Neural cell (in vitro differentiated cells): ENCODE results near the gene MUC6. TPM values are rescaled to one million over a fixed set of nuclear protein-coding genes. Genes with fewer than 3 reads are reported as not detected.

Source experiments
- H2AFZ ChIP-seq: fragments of 200-600, 300-800 bp; sonication (generic), shearing (Covaris generic); 2 replicates; pipeline ENCODE4 v1.6.0; 2014; ENCODE audit warnings: low read depth, mild to moderate bottlenecking, antibody characterized with exemption, low read length, moderate library complexity
- H3F3A ChIP-seq: fragments of 200-600 bp; shearing (Covaris generic); 2 replicates; pipeline ENCODE4 v1.6.1; 2016; ENCODE audit warnings: mild to moderate bottlenecking, moderate library complexity, mixed read lengths, antibody characterized with exemption, low read length; ENCODE audit not compliant: insufficient read depth, poor library complexity, severe bottlenecking
- H3K27ac ChIP-seq: fragments of 200-600, 300-800 bp; sonication (generic), shearing (Covaris generic); 2 replicates; pipeline ENCODE4 v1.5.1; 2014; ENCODE audit warnings: mild to moderate bottlenecking, low read length, moderate library complexity
- H3K27me3 ChIP-seq: fragments of 300-800, 200-600 bp; sonication (generic), shearing (Covaris generic); 2 replicates; pipeline ENCODE4 v1.6.0; 2014; ENCODE audit warnings: mild to moderate bottlenecking, low read depth, low read length, moderate library complexity; ENCODE audit not compliant: insufficient read depth
- H3K36me3 ChIP-seq: fragments of 300-800, 200-600 bp; sonication (generic), shearing (Covaris generic); 2 replicates; pipeline ENCODE4 v1.5.1; 2014; ENCODE audit warnings: mild to moderate bottlenecking, antibody characterized with exemption, low read length, moderate library complexity; ENCODE audit not compliant: insufficient read depth
- H3K4me2 ChIP-seq: fragments of 300-800, 200-600 bp; sonication (generic), shearing (Covaris generic); 2 replicates; pipeline ENCODE4 v1.6.0; 2014; ENCODE audit warnings: mild to moderate bottlenecking, low read length
- H3K4me3 ChIP-seq: fragments of 300-800, 200-600 bp; sonication (generic), shearing (Covaris generic); 2 replicates; pipeline ENCODE4 v1.5.1; 2014; ENCODE audit warnings: mild to moderate bottlenecking, low read length, moderate library complexity
- H3K79me2 ChIP-seq: fragments of 200-600 bp; shearing (Covaris generic); replicated peaks from 2 replicates; pipeline ENCODE4 v1.6.0; 2014; ENCODE audit warnings: mild to moderate bottlenecking, low read length, moderate library complexity; ENCODE audit not compliant: insufficient read depth
- H3K9ac ChIP-seq: fragments of 300-800, 200-600 bp; sonication (generic), shearing (Covaris generic); 2 replicates; pipeline ENCODE4 v1.6.1; 2016; ENCODE audit warnings: mild to moderate bottlenecking, low read length, mixed read lengths
- H3K9me2 ChIP-seq: fragments of 200-600 bp; shearing (Covaris generic); 2 replicates; pipeline ENCODE4 v1.6.1; 2016; ENCODE audit warnings: mild to moderate bottlenecking, low read length, mixed read lengths; ENCODE audit not compliant: insufficient read depth
- H3K9me3 ChIP-seq: fragments of 200-600, 300-800 bp; sonication (generic), shearing (Covaris generic); 2 replicates; pipeline ENCODE4 v1.6.1; 2016; ENCODE audit warnings: mild to moderate bottlenecking, mixed run types, low read length, moderate library complexity, mixed read lengths
- H4K20me1 ChIP-seq: fragments of 200-600 bp; shearing (Covaris generic); 2 replicates; pipeline ENCODE4 v1.6.1; 2016; ENCODE audit warnings: mild to moderate bottlenecking, mixed run types; ENCODE audit not compliant: insufficient read depth
- EP300 ChIP-seq: fragments of 450-650 bp; conservative IDR thresholded peaks from 2 replicates; pipeline ENCODE4 v1.6.1; 2014; ENCODE audit warnings: antibody characterized with exemption, mild to moderate bottlenecking, moderate library complexity; ENCODE audit not compliant: poor library complexity, severe bottlenecking
- EZH2 ChIP-seq: fragments of 200-600, 300-800 bp; shearing (Covaris generic), sonication (generic); IDR thresholded peaks from 2 replicates; pipeline ENCODE4 v1.6.1; 2014; ENCODE audit warnings: antibody characterized with exemption, low read length, borderline replicate concordance, mild to moderate bottlenecking; ENCODE audit not compliant: insufficient read depth, poor library complexity, severe bottlenecking
- MXI1 ChIP-seq: fragments of 450-650 bp; conservative IDR thresholded peaks from 2 replicates; pipeline ENCODE4 v1.6.1; 2014; ENCODE audit warnings: antibody characterized with exemption, mild to moderate bottlenecking; ENCODE audit not compliant: poor library complexity, severe bottlenecking
- POLR2AphosphoS5 ChIP-seq: IDR thresholded peaks from 2 replicates; pipeline ENCODE4 v1.6.1; 2012
- RAD21 ChIP-seq: fragments of 450-650 bp; conservative IDR thresholded peaks from 2 replicates; pipeline ENCODE4 v1.6.1; 2014; ENCODE audit warnings: antibody characterized with exemption, mild to moderate bottlenecking, moderate library complexity
- SMC3 ChIP-seq: fragments of 450-650 bp; conservative IDR thresholded peaks from 2 replicates; pipeline ENCODE4 v1.6.1; 2014; ENCODE audit warnings: antibody characterized with exemption, mild to moderate bottlenecking, moderate library complexity; ENCODE audit not compliant: poor library complexity
- TAF1 ChIP-seq: IDR thresholded peaks from 2 replicates; pipeline ENCODE4 v1.6.1; 2012; ENCODE audit warnings: low read depth
- polyA plus RNA-seq: library from polyadenylated mRNA; depleted of rRNA; stranded (reverse); fragments of >200 nt; gene quantifications from 2 replicates; pipeline ENCODE4 v1.2.3, GENCODE V29; 2014
- TF ChIP-seq, protein P1 (sequence below): fragments of 450-650 bp; IDR thresholded peaks from 2 replicates; pipeline ENCODE4 v1.5.1; 2014; ENCODE audit warnings: antibody characterized with exemption, mild to moderate bottlenecking, moderate library complexity; ENCODE audit not compliant: poor library complexity, severe bottlenecking
- TF ChIP-seq, protein P2 (sequence below): IDR thresholded peaks from 2 replicates; pipeline ENCODE4 v1.6.1; 2012; ENCODE audit warnings: borderline replicate concordance

MUC6 gene
- polyA plus RNA-seq, 1 donor from 2014 or later = not detected

GRCh38 chr11:1050581-1051355, 14.2 kb upstream of the MUC6 start:
- H3K36me3 ChIP-seq = no peaks in the 10 kb centered on the region
- H3K4me2 ChIP-seq = no peak overlapping the region
- no peak overlapping the region for H3K27ac ChIP-seq
- no peak overlapping the region for H3K9ac ChIP-seq
- H4K20me1 ChIP-seq = no peaks in the 10 kb centered on the region
- TF ChIP-seq, protein P1, sequence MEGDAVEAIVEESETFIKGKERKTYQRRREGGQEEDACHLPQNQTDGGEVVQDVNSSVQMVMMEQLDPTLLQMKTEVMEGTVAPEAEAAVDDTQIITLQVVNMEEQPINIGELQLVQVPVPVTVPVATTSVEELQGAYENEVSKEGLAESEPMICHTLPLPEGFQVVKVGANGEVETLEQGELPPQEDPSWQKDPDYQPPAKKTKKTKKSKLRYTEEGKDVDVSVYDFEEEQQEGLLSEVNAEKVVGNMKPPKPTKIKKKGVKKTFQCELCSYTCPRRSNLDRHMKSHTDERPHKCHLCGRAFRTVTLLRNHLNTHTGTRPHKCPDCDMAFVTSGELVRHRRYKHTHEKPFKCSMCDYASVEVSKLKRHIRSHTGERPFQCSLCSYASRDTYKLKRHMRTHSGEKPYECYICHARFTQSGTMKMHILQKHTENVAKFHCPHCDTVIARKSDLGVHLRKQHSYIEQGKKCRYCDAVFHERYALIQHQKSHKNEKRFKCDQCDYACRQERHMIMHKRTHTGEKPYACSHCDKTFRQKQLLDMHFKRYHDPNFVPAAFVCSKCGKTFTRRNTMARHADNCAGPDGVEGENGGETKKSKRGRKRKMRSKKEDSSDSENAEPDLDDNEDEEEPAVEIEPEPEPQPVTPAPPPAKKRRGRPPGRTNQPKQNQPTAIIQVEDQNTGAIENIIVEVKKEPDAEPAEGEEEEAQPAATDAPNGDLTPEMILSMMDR = peak; percentile 92
- no peak for TF ChIP-seq EZH2
- TF ChIP-seq MXI1 = no peak
- no peak for TF ChIP-seq POLR2AphosphoS5
- TF ChIP-seq, protein P2, sequence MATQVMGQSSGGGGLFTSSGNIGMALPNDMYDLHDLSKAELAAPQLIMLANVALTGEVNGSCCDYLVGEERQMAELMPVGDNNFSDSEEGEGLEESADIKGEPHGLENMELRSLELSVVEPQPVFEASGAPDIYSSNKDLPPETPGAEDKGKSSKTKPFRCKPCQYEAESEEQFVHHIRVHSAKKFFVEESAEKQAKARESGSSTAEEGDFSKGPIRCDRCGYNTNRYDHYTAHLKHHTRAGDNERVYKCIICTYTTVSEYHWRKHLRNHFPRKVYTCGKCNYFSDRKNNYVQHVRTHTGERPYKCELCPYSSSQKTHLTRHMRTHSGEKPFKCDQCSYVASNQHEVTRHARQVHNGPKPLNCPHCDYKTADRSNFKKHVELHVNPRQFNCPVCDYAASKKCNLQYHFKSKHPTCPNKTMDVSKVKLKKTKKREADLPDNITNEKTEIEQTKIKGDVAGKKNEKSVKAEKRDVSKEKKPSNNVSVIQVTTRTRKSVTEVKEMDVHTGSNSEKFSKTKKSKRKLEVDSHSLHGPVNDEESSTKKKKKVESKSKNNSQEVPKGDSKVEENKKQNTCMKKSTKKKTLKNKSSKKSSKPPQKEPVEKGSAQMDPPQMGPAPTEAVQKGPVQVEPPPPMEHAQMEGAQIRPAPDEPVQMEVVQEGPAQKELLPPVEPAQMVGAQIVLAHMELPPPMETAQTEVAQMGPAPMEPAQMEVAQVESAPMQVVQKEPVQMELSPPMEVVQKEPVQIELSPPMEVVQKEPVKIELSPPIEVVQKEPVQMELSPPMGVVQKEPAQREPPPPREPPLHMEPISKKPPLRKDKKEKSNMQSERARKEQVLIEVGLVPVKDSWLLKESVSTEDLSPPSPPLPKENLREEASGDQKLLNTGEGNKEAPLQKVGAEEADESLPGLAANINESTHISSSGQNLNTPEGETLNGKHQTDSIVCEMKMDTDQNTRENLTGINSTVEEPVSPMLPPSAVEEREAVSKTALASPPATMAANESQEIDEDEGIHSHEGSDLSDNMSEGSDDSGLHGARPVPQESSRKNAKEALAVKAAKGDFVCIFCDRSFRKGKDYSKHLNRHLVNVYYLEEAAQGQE = no peak
- TF ChIP-seq SMC3 = peak; percentile 91
- TF ChIP-seq RAD21 = peak; percentile 90
- TF ChIP-seq TAF1 = no peak
- no peak for TF ChIP-seq EP300
- H2AFZ ChIP-seq = no peak overlapping the region
- H3K4me3 ChIP-seq = no peak overlapping the region
- H3K9me3 ChIP-seq = no peaks in the 10 kb centered on the region
- no peaks in the 10 kb centered on the region for H3K27me3 ChIP-seq
- no peaks in the 10 kb centered on the region for H3K9me2 ChIP-seq
- H3K79me2 ChIP-seq = no peaks in the 10 kb centered on the region
- no peaks in the 10 kb centered on the region for H3F3A ChIP-seq

- H3K9me2 ChIP-seq = no peaks in the 10 kb centered on the region
- H3F3A ChIP-seq = no peaks in the 10 kb centered on the region
- no peaks in the 10 kb centered on the region for H3K79me2 ChIP-seq
- TF ChIP-seq EP300 (no peak), TAF1 (no peak), MXI1 (no peak), EZH2 (no peak), SMC3 (no peak), POLR2AphosphoS5 (no peak), RAD21 (no peak)
- TF ChIP-seq, protein P1 = no peak
- TF ChIP-seq, protein P2 = no peak
- H3K4me3 ChIP-seq = no peak overlapping the region
- no peaks in the 10 kb centered on the region for H3K27me3 ChIP-seq
- no peak overlapping the region for H3K27ac ChIP-seq
- H3K9ac ChIP-seq = no peak overlapping the region
- no peaks in the 10 kb centered on the region for H4K20me1 ChIP-seq
- no peak overlapping the region for H2AFZ ChIP-seq
- no peak overlapping the region for H3K4me2 ChIP-seq
- no peaks in the 10 kb centered on the region for H3K9me3 ChIP-seq
- no peaks in the 10 kb centered on the region for H3K36me3 ChIP-seq
These were observed 13.5 kb upstream of the MUC6 start for GRCh38 chr11:1049911-1050580.
